HG03066 (cell line): Measurements from ENCODE around the gene MGAT4A.

ENCODE experiments used
- ATAC-seq: cut with Tn5 transposase; IDR thresholded peaks from one replicate; pipeline ENCODE4 v1.9.1; 2021; ENCODE audit warnings: low read depth; ENCODE audit not compliant: unreplicated experiment

The MGAT4A gene

DNA sequence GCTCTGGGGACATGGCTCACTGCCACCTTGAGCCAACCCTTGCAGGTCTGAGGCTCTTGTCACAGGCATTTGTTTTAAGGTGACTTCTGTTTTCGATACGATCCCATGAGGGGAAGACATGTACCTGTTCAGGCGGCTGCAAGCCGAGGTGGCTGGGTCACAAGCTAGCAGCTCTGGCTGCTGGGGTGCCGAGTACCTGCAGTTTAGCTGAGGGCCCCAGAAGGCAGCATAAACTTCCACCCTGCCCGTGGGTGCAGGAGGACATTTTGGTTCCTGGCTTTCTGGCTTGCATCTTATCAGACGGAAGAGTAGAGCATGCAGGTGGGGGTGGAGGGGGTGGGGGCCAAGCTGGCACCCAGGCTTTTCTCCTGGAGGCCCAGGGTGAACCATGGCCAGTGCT, 151.0 kb downstream of the MGAT4A start:
- ATAC-seq, result no peak

DNA sequence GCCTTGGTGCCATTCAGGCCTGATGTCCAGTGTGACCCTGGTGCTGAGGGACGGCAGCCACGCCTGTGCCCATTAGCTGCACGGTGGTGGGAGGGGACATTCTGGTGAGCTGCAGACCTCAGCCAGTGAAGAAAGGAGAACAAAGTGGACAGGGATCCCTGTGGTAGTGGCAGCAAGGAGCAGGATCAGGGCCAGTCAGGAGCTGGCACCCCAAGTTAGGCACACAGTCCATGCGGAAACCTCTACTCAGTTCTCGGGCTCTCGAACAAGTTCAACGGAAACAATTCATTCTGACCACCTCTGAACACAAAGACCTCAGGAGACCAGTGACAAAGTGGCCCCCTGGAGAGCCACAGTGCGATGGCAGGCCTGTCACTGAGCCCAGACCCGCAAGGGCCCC, 152.7 kb downstream of the MGAT4A start:
- no peak for ATAC-seq

DNA sequence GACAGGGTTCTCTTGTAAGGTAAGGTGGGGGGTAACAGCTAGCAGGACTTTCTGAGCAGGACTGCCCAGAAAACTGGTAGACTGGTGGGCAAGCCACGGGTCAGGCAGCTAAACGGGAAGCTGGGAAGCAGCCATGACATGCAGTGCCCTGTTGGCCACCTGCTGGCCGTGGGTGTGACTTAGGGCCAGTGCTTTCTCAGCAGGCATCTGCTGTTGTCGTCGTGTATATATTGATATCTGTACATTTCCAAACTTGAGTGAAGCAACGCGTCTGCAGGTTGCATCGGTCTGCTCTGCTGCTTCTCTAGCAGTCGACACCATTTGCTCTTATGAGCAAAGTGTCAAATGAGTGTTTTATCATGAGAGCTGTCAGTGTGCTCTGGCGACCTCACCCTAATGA, 153.6 kb downstream of the MGAT4A start:
- ATAC-seq, result no peak

- ATAC-seq, result no peak
Observed at GRCh38 chr2:98576666-98577312, 154.1 kb downstream of the MGAT4A start.

- no peak for ATAC-seq
Observed at GRCh38 chr2:98573426-98573825, 157.5 kb downstream of the MGAT4A start.

GRCh38 chr2:98572676-98573075, 158.3 kb downstream of the MGAT4A start:
- ATAC-seq, result no peak

DNA sequence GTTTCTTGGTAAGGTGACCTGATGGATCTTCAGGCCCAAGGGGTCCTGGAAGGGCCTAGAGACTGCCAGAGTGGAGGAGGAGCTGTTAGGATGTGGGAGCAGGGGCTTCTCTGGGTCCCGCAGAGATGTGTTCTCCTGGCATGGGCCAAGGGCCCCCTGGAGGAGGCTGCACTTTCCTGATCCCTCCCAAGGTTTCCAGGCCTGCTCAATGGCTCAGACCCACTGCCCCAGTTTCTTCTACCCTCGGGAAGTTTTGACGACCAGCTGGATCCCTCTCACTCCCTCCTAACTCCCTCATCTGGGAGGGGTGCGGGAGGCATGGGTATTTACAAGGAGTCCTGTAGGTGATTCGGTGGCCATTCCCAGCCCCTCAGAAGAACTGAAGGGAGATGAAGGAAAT, 158.7 kb downstream of the MGAT4A start:
- ATAC-seq, result no peak

DNA sequence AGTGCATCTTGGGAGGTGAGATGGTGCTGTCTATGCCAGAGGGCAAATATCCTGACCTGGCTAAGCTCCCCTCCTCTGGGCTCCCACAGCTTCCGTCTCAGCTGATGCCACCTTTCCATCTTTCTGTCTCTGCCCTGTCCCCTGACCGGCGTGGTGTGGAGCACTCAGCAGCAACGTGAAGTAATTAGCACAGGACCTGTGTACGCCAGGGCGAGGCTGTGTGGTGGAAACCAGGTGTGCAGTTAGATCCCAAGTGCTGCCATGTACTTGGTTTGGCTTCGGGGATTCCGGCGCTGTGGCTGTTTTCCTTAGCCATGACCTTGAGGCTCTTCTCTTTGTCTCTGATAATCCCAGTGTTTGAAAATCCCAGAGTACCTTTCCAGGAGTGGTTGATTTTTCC, 159.1 kb downstream of the MGAT4A start:
- ATAC-seq, result no peak

DNA sequence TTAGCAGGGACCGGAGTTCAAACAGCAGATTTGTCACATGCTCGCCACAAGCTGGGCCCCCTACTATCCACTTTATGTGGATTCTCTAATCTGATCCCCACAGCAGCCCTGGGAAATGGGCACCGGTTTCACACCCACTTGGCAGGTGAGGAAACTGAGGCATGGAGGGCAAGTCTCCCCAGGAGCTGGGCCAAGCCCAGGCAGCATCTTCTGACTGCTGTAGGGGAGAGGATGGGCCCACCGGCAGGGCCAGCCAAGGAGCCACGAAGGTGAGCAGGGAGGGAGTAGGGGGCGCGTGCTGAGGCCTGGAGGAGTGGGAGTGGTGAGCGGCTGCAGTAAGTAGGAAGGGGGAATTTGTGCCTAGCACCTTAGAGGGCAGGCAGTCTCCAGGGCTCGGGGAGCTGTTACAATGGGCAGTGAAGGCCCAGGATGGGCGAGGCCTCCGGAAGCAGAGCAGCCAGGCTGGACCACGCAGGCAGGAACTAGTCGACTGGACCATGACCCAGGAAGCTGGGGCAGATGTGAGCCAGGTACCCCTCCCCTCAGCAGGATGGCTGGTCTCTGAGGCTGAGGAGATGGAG, 159.7 kb downstream of the MGAT4A start:
- ATAC-seq, result no peak

DNA sequence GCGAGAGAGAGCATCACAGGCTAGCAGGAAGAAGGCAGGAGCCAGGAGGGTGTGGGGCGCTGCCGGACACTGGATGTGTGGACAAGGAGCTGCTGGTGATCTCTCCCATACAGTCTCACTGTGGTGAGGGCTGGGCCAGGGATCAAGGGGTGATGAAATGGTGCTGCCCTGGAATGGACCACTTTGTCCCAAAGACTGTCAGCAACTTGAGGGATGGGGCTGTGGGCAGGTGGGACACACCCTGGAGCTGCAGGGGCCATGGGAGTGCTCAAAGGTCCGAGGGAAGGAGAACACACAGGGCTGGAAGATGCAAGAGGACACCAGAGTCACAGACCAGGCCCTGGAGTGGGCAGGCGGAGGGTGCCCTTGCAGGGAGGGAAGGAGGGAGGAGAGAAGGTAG, 160.6 kb downstream of the MGAT4A start:
- ATAC-seq, result no peak

- ATAC-seq, result no peak
Observed at GRCh38 chr2:98569915-98570314, 161.0 kb downstream of the MGAT4A start.

- no peak for ATAC-seq
Observed at GRCh38 chr2:98569197-98569793, 161.6 kb downstream of the MGAT4A start.
